ENCODE results near the gene CDX4.
"Not testable (repeated sequence)": the region's sequence is repeated elsewhere in the genome, so short reads cannot be mapped to it uniquely, and the experiment has no call there.

CDX4 gene

DNA sequence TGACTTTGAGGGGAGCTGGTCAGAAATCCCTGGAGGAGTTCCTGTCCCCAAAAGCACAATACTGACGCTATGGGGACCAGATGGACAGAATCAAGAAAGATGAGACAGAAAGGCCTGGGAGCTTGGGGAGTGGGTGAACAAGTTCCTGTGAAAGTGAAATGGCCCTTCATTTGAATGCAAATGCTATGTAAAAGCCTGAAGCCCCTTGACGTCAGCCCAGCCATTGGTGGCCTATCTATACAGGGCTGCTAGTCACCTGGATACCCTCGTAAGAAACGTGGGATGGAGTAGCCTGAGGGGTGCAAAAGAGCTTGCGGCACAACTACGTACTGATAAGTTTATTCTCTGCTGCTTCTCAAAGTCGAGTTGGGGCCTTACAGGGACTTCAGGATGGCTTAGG, at the start of gene CDX4:
Gene CDX4, plus strand, starts transcription at position 223 of the 400 bp plus-strand sequence. CDS start 201 bp downstream, outside the sequence.
- no peak for DNase-seq (ENCODE audit: low spot score)

DNA sequence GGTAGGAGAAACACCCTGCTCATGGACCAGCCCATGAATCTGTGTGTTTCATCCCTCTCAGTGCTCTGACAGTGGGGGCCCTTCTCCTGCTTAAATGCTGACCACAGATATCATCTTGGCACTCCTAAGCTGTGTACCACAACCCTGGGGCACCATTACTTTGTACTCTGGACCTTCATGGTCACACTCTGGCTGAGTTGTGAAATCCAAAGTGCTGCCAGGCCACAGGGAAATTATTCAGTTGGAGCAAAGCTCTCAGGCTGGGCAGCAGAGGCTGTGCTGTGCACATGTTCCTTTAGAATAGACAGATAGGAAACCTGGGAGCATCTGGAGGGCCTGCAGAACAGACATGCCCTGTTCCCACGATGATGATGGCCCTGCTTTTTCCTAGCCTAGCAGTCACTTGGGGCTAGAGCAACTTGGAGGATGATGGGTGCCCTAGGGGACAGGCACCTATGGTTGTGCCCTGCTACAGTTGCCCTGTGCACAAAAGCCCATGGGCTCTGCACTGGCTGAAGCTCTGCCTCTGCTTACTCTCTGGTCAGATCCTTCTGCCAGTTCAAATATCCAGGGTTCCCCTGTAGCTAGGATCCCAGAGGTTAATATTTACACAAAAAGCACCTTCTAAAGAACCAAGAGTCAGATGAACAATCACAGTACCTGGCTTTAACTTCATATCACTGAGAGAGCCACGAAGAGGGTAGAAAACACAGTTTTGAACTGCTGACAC, 48.5 kb upstream of the CDX4 start:
- no peak for DNase-seq (ENCODE audit: low spot score)

GRCh38 chrX:73400136-73400748, 46.6 kb upstream of the CDX4 start:
- no peak for DNase-seq (ENCODE audit: low spot score)

- DNase-seq (ENCODE audit: low spot score), result no peak
These were observed 45.1 kb upstream of the CDX4 start for GRCh38 chrX:73401591-73402266.

DNA sequence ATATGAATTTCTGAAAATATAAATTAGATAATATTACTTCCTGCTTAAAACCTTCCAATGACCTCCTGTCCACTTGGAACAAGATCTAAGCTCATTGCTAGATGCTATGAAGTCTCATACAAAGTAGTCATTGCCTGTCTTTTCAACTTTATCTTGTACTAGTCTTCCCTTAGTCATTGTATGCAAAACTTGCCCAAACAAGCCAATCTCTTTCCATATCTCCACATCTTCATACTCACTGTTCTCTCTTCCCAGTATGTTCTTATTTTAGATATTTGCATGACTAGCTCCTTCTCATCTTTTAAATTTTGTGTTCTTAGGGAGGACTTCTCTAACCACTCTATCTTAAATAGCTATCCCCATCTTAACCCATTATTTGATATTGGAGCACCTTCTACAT, 33.9 kb upstream of the CDX4 start:
- no peak for DNase-seq (ENCODE audit: low spot score)

DNA sequence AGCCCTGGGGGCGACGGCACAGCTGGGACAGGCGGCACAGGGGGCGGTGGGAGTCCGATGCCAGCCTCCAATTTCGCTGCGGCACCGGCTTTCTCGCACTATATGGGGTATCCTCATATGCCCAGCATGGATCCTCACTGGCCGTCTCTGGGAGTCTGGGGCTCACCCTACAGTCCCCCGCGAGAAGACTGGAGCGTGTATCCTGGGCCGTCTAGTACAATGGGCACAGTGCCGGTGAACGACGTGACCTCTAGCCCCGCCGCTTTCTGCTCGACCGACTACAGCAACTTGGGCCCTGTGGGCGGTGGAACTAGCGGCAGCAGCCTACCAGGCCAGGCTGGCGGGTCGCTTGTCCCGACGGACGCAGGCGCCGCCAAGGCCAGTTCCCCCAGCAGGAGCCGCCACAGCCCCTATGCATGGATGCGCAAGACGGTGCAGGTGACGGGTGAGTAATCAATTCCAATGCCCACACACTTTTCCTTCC, 500 bp downstream of the CDX4 start:
- DNase-seq (ENCODE audit: low spot score), result no peak

DNA sequence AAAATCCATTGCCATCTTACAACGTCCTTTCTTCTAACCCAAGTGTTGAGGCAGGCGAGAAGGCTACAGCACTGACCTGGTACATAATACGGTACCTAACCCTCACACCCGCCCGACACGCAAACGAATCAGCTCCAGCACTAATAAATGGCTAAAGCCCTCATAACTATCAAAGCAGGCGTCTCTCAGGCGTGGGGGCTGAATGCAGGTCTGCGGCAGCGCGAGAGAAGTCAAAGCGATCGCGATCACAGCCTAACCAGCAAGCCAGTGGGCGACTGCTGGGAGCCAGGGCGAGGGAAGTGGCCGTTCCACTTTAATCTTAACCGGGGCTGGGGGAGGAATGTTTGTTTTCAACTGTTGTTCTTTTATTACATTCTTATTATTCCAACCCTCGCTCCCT, 1.5 kb downstream of the CDX4 start:
- no peak for DNase-seq (ENCODE audit: low spot score)

GRCh38 chrX:73455171-73455570, 8.3 kb downstream of the CDX4 start:
- no peak for DNase-seq (ENCODE audit: low spot score)

DNA sequence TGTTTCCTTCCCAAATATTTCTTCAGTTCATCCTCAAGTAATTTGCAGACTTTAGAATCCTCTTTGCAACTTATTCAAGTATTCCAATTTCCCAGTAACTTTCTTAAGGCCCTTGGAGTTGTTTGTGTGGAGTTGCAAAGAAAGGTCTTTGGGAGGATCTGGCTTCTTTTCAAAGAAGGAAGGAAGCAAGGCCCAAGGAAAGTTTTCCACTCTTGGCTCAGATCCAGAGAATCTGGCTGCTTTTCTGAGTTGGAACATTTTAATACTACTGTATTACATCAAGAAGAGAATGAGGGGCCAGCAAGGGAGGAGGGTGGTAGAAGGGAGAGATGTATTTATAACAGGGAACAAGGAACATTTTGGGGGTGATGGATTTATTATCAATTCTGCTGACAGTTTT, 10.5 kb downstream of the CDX4 start:
- no peak for DNase-seq (ENCODE audit: low spot score)

DNA sequence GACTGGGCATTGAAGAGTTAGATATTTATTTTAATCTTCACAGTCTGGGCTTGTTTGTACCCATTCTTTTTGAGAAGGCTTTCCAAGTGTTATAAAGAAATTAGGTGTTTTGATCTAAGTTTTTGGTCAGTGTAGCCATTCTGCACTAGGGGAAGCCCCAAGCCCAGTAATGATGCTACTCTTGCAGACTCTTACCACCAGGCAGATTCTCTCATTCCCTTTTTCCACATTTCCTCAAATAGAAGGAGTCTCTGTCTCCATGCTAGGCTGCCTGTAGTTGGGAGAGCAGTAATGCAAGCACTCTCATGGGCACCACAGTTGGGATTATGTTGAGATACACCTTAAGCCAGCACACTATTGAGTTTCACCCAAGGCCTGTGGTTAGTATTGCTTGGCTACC, 21.5 kb downstream of the CDX4 start:
- no peak for DNase-seq (ENCODE audit: low spot score)

- no peak for DNase-seq (ENCODE audit: low spot score)
These were observed 32.1 kb downstream of the CDX4 start for GRCh38 chrX:73478961-73479360.

DNA sequence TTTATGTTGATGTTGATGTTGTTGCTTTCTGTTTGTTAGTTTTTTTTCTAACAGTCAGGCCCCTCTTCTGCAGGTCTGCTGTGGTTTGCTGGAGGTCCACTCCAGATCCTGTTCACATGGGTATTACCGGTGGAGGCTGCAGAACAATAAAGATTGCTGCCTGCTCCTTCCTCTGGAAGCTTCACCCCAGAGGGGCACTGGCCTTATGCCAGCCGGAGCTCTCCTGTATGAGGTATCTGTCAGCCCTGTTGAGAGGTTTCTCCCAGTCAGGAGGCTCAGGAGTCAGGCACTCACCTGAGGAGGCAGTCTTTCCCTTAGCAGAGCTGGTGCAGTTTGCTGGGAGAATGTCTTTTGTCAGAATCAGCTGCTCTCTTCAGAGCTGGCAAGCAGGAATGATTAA, 34.7 kb downstream of the CDX4 start:
- no peak for DNase-seq (ENCODE audit: low spot score)

DNA sequence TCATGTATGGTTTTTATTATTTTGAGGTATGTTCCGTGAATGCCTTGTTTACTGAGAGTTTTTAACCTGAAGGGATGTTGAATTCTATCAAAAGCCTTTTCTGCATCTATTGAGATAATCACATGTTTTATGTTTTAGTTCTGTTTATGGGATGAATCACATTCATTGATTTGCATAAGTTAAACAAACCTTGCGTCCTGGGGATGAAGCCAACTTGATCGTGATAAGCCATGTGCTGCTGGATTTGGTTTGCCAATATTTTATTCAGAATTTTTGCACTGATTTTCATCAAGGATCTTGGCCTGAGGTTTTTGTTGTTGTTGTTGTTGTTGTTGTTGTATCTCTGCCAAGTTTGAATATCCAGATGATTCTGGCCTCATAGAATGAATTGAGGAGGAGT, 43.8 kb downstream of the CDX4 start:
- DNase-seq (ENCODE audit: low spot score), result no peak

DNA sequence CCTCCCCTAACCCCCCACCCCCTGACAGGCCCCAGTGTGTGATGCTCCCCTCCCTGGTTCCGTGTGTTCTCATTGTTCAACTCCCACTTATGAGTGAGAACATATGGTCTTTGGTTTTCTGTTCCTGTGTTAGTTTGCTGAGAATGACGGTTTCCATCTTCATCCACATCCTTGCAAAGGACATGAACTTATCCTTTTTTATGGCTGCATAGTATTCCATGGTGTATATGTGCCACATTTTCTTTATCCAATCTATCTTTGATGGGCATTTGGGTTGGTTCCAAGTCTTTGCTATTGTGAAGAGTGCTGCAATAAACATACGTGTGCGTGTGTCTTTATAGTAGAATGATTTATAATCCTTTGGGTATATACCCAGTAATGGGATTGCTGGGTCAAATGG, 45.3 kb downstream of the CDX4 start:
- DNase-seq (ENCODE audit: low spot score), result not testable (repeated sequence)

All from COLO829 (cell line).